KMS-11 (cell line): ENCODE data around the gene PIAS4.

Experiments
- H2AFZ ChIP-seq: fragments of 200-600 bp; sonication (generic); 2 replicates; pipeline ENCODE4 v1.6.1; 2016; ENCODE audit warnings: antibody characterized with exemption, mixed run types, low read depth
- H3K27ac ChIP-seq: fragments of 200-600 bp; sonication (generic); 2 replicates; pipeline ENCODE4 v1.6.1; 2016; ENCODE audit warnings: mild to moderate bottlenecking, mixed run types
- H3K27me3 ChIP-seq: fragments of 200-600 bp; sonication (generic); 2 replicates; pipeline ENCODE4 v1.6.1; 2017; ENCODE audit warnings: mild to moderate bottlenecking, low read depth, mixed run types, moderate library complexity; ENCODE audit not compliant: insufficient read depth
- H3K36me3 ChIP-seq: fragments of 200-600 bp; sonication (generic); 2 replicates; pipeline ENCODE4 v1.6.1; 2017; ENCODE audit warnings: mild to moderate bottlenecking, mixed run types; ENCODE audit not compliant: insufficient read depth
- H3K4me1 ChIP-seq: fragments of 200-600 bp; sonication (generic); 2 replicates; pipeline ENCODE4 v1.6.1; 2016; ENCODE audit warnings: mild to moderate bottlenecking, low read depth, mixed run types; ENCODE audit not compliant: poor library complexity, severe bottlenecking
- H3K4me2 ChIP-seq: fragments of 200-600 bp; sonication (generic); 2 replicates; pipeline ENCODE4 v1.7.0; 2016; ENCODE audit warnings: mild to moderate bottlenecking, mixed run types
- H3K4me3 ChIP-seq: fragments of 200-600 bp; sonication (generic); IDR thresholded peaks from 2 replicates; pipeline ENCODE4 v1.6.1; 2017; ENCODE audit warnings: low read depth, low read length, mixed read lengths; ENCODE audit not compliant: insufficient read depth
- H3K79me2 ChIP-seq: fragments of 200-600 bp; sonication (generic); 2 replicates; pipeline ENCODE4 v1.6.1; 2016; ENCODE audit warnings: low read depth, mixed run types; ENCODE audit not compliant: insufficient read depth
- H3K9ac ChIP-seq: fragments of 200-600 bp; sonication (generic); 2 replicates; pipeline ENCODE4 v1.6.1; 2016; ENCODE audit warnings: mild to moderate bottlenecking, mixed run types
- H4K20me1 ChIP-seq: fragments of 200-600 bp; sonication (generic); 2 replicates; pipeline ENCODE4 v1.6.1; 2016; ENCODE audit warnings: mild to moderate bottlenecking, mixed run types; ENCODE audit not compliant: insufficient read depth
- TF ChIP-seq, protein P1 (sequence below): fragments of 200-600 bp; sonication (generic); conservative IDR thresholded peaks from 2 replicates; pipeline ENCODE4 v1.6.1; 2017; ENCODE audit warnings: low read depth, mild to moderate bottlenecking, antibody characterized with exemption, low read length, moderate library complexity, mixed read lengths

The PIAS4 gene

GRCh38 chr19:4064149-4064495 is 56.6 kb downstream of the PIAS4 start:
- Histone ChIP-seq H3K27me3 (peaks cover 11% of the 10 kb centered on the region), H4K20me1 (peaks cover 25% of the 10 kb centered on the region; the same call in 1 of the 2 replicates), H3K4me1 (peaks cover 21% of the 10 kb centered on the region), H3K27ac (peak overlapping the region; percentile 73; the same call in 1 of the 2 replicates), H3K79me2 (peaks cover 59% of the 10 kb centered on the region), H3K9ac (peak overlapping the region; percentile 93), H2AFZ (no peak overlapping the region), H3K4me2 (peak overlapping the region; percentile 71), H3K4me3 (no peak overlapping the region), H3K36me3 (no peaks in the 10 kb centered on the region)
- TF ChIP-seq, protein P1, sequence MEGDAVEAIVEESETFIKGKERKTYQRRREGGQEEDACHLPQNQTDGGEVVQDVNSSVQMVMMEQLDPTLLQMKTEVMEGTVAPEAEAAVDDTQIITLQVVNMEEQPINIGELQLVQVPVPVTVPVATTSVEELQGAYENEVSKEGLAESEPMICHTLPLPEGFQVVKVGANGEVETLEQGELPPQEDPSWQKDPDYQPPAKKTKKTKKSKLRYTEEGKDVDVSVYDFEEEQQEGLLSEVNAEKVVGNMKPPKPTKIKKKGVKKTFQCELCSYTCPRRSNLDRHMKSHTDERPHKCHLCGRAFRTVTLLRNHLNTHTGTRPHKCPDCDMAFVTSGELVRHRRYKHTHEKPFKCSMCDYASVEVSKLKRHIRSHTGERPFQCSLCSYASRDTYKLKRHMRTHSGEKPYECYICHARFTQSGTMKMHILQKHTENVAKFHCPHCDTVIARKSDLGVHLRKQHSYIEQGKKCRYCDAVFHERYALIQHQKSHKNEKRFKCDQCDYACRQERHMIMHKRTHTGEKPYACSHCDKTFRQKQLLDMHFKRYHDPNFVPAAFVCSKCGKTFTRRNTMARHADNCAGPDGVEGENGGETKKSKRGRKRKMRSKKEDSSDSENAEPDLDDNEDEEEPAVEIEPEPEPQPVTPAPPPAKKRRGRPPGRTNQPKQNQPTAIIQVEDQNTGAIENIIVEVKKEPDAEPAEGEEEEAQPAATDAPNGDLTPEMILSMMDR, result no peak

DNA sequence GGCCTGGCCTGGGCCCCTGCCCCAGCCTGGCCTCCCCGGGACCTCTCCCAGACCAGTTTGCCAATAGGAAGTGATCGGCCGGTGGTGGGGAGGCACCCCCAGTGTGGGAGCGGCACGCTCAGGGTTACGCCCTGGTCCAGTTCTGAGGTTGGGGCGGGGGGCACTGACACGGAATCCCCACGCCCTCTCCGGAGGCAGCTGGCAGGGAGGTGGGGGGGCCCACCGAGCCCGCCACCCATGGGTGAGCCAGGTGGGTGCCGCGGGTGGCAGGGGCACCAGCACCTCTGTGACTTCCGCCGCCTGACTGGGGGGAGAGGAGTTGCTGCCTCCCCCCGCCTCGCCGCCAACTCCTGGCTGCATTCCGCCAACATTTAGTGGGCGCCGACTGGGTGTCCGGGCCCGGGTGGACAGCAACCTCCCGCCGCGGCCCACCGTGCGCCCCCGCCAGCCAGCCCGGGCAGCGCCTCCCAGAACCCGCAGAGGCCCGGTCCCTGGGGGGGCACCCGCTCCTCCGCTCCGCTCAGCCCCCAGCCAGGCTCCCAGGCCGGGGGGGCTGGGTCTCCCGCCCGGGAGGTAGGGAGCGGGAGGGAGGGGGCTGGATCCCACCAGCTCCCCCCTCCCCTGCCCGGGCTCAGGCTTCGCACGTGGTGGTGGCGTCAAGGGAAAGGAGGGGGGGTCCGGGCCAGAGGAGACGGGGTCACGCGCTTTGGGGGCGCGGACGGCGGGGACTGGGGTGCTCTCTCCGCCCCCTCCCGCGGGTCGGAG is 57.1 kb downstream of the PIAS4 start:
- Histone ChIP-seq H3K27me3 (peaks cover 13% of the 10 kb centered on the region), H3K36me3 (no peaks in the 10 kb centered on the region), H3K27ac (peak overlapping the region; percentile 73), H3K4me3 (no peak overlapping the region), H2AFZ (no peak overlapping the region), H4K20me1 (peaks cover 25% of the 10 kb centered on the region; the same call in 1 of the 2 replicates), H3K79me2 (peaks cover 53% of the 10 kb centered on the region), H3K4me1 (peaks cover 22% of the 10 kb centered on the region), H3K4me2 (peak overlapping the region; percentile 71), H3K9ac (peak overlapping the region; percentile 93)
- TF ChIP-seq, protein P1, result no peak

GRCh38 chr19:4065430-4066175 is 58.1 kb downstream of the PIAS4 start:
- Histone ChIP-seq H3K9ac (no peak overlapping the region), H3K79me2 (peaks cover 44% of the 10 kb centered on the region), H3K36me3 (no peaks in the 10 kb centered on the region), H2AFZ (no peak overlapping the region), H4K20me1 (peaks cover 20% of the 10 kb centered on the region; the same call in 1 of the 2 replicates), H3K4me3 (no peak overlapping the region), H3K4me1 (peaks cover 22% of the 10 kb centered on the region), H3K27ac (no peak overlapping the region), H3K4me2 (no peak overlapping the region), H3K27me3 (peaks cover 13% of the 10 kb centered on the region)
- TF ChIP-seq, protein P1, result no peak

DNA sequence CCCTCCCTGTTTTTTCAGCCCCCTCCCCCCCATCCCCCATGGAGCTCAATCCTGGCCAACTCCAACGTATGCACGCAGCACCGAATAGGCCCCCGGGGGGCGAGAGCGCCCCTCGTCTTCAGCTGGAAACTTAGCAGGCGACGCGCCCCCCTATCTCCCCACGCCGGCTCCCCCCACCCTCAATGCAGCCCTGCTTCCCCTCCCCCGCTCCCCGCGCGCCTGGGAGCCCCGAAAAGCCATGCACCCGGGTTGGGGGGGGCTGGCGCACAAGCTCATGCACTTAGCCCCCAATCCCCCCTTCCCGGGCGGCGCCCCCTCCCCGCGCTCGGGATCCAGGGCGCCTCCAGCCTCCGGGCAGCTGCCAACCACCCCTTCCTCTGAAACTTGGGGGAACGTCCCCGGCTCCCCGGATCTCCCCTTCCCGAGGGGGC is 58.7 kb downstream of the PIAS4 start:
- Histone ChIP-seq H3K4me3 (no peak overlapping the region), H3K27me3 (peaks cover 13% of the 10 kb centered on the region), H3K79me2 (peaks cover 38% of the 10 kb centered on the region), H4K20me1 (peaks cover 16% of the 10 kb centered on the region; the same call in 1 of the 2 replicates), H3K4me1 (peaks cover 22% of the 10 kb centered on the region), H3K27ac (no peak overlapping the region; the same call in 1 of the 2 replicates), H3K4me2 (0 out of 2 replicates have a peak overlapping the region, but pooled peaks have one; percentile 21), H3K9ac (peak overlapping the region; percentile 60; the same call in 1 of the 2 replicates), H3K36me3 (no peaks in the 10 kb centered on the region), H2AFZ (peak overlapping the region; percentile 41; the same call in 1 of the 2 replicates)
- TF ChIP-seq, protein P1, result no peak
